SJCRH30 (cell line): ENCODE results near the gene PLCE1. TPM values are rescaled to one million over a fixed set of nuclear protein-coding genes. Genes with fewer than 3 reads are reported as not detected.

ENCODE experiments used
- DNase-seq, 2 experiments: peaks; one replicate each; pipeline ENCODE4 v3.0.0-alpha.2; 2015 to 2020
- H3K27ac ChIP-seq: fragments of 250-450 bp; sonication (Bioruptor Pico); 2 replicates; pipeline ENCODE4 v1.5.1; 2020; ENCODE audit warnings: mild to moderate bottlenecking, moderate library complexity
- H3K27me3 ChIP-seq: fragments of 250-450 bp; sonication (Bioruptor Pico); 2 replicates; pipeline ENCODE4 v1.5.1; 2020; ENCODE audit warnings: mild to moderate bottlenecking, moderate library complexity
- H3K36me3 ChIP-seq: fragments of 250-450 bp; sonication (Bioruptor Pico); 2 replicates; pipeline ENCODE4 v1.5.1; 2020; ENCODE audit warnings: mild to moderate bottlenecking, moderate library complexity
- H3K4me1 ChIP-seq: fragments of 250-450 bp; sonication (Bioruptor Pico); 2 replicates; pipeline ENCODE4 v1.5.1; 2020; ENCODE audit warnings: mild to moderate bottlenecking, moderate library complexity
- H3K4me3 ChIP-seq: fragments of 250-450 bp; sonication (Bioruptor Pico); 2 replicates; pipeline ENCODE4 v1.5.1; 2020; ENCODE audit warnings: mild to moderate bottlenecking, moderate library complexity
- H3K9me3 ChIP-seq: fragments of 250-450 bp; sonication (Bioruptor Pico); replicated peaks from 2 replicates; pipeline ENCODE4 v1.5.1; 2020; ENCODE audit warnings: mild to moderate bottlenecking, moderate library complexity
- total RNA-seq: library from RNA; depleted of rRNA; stranded (reverse); fragments of >200 nt; shearing (Covaris generic); gene quantifications from 2 replicates; pipeline ENCODE4 v1.2.3, GENCODE V29; 2014

Gene PLCE1
- total RNA-seq, 1 experiment from 2014 or later: 5.0 TPM

GRCh38 chr10:94001416-94001810, 7.7 kb downstream of the PLCE1 start:
- no peaks in the 10 kb centered on the region for H3K36me3 ChIP-seq
- H3K27me3 ChIP-seq: no peaks in the 10 kb centered on the region
- peak overlapping the region; percentile 28 for H3K4me3 ChIP-seq
- no peaks in the 10 kb centered on the region for H3K9me3 ChIP-seq
- no peak for DNase-seq
- H3K4me1 ChIP-seq: peaks cover 30% of the 10 kb centered on the region
- H3K27ac ChIP-seq: peak overlapping the region; percentile 98

GRCh38 chr10:94002156-94002555, 8.4 kb downstream of the PLCE1 start:
- H3K27ac ChIP-seq: peak overlapping the region; percentile 98
- H3K27me3 ChIP-seq: no peaks in the 10 kb centered on the region
- peaks cover 35% of the 10 kb centered on the region for H3K4me1 ChIP-seq
- peak overlapping the region; percentile 28 for H3K4me3 ChIP-seq
- no peaks in the 10 kb centered on the region for H3K36me3 ChIP-seq
- DNase-seq: peak; percentile 94 to 95
- no peaks in the 10 kb centered on the region for H3K9me3 ChIP-seq

GRCh38 chr10:94003488-94003887, 9.8 kb downstream of the PLCE1 start:
- H3K27ac ChIP-seq: peak overlapping the region; percentile 98
- peak in 1 of 2 experiments; percentile 63 for DNase-seq
- no peaks in the 10 kb centered on the region for H3K27me3 ChIP-seq

GRCh38 chr10:94005050-94005449, 11.3 kb downstream of the PLCE1 start:
- Histone ChIP-seq H3K27ac (no peak overlapping the region), H3K4me1 (peaks cover 35% of the 10 kb centered on the region), H3K36me3 (no peaks in the 10 kb centered on the region), H3K4me3 (no peak overlapping the region), H3K27me3 (no peaks in the 10 kb centered on the region), H3K9me3 (no peaks in the 10 kb centered on the region)
- DNase-seq: no peak

More at GRCh38 chr10:94003488-94003887, 9.8 kb downstream of the PLCE1 start:
- H3K4me3 ChIP-seq: no peak overlapping the region
- H3K4me1 ChIP-seq: peaks cover 35% of the 10 kb centered on the region
- no peaks in the 10 kb centered on the region for H3K36me3 ChIP-seq
- no peaks in the 10 kb centered on the region for H3K9me3 ChIP-seq

- Histone ChIP-seq H3K27me3 (no peaks in the 10 kb centered on the region), H3K4me3 (no peak overlapping the region), H3K4me1 (peaks cover 17% of the 10 kb centered on the region), H3K36me3 (no peaks in the 10 kb centered on the region), H3K27ac (no peak overlapping the region; the same call in 1 of the 2 replicates), H3K9me3 (no peaks in the 10 kb centered on the region)
- DNase-seq: peak in 1 of 2 experiments; percentile 47
Measured at GRCh38 chr10:94006591-94007550, 13.1 kb downstream of the PLCE1 start.

GRCh38 chr10:94008526-94008925, 14.8 kb downstream of the PLCE1 start:
- H3K36me3 ChIP-seq: no peaks in the 10 kb centered on the region
- DNase-seq: no peak
- H3K4me1 ChIP-seq: peaks cover 5% of the 10 kb centered on the region
- H3K4me3 ChIP-seq: no peak overlapping the region
- no peaks in the 10 kb centered on the region for H3K27me3 ChIP-seq
- H3K27ac ChIP-seq: no peak overlapping the region
- H3K9me3 ChIP-seq: no peaks in the 10 kb centered on the region

GRCh38 chr10:94010116-94010515, 16.4 kb downstream of the PLCE1 start:
- H3K4me1 ChIP-seq: peaks cover 5% of the 10 kb centered on the region; the same call in 1 of the 2 replicates
- no peak overlapping the region for H3K4me3 ChIP-seq
- DNase-seq: no peak

GRCh38 chr10:94010886-94011285, 17.2 kb downstream of the PLCE1 start:
- no peaks in the 10 kb centered on the region for H3K36me3 ChIP-seq
- H3K4me1 ChIP-seq: peaks cover 5% of the 10 kb centered on the region; the same call in 1 of the 2 replicates
- no peak overlapping the region for H3K4me3 ChIP-seq
- no peaks in the 10 kb centered on the region for H3K9me3 ChIP-seq
- no peaks in the 10 kb centered on the region for H3K27me3 ChIP-seq
- DNase-seq: no peak
- H3K27ac ChIP-seq: no peak overlapping the region

More at GRCh38 chr10:94010116-94010515, 16.4 kb downstream of the PLCE1 start:
- no peaks in the 10 kb centered on the region for H3K36me3 ChIP-seq
- no peaks in the 10 kb centered on the region for H3K27me3 ChIP-seq
- no peaks in the 10 kb centered on the region for H3K9me3 ChIP-seq
- no peak overlapping the region for H3K27ac ChIP-seq

- peaks cover 5% of the 10 kb centered on the region; the same call in 1 of the 2 replicates for H3K4me1 ChIP-seq
- no peaks in the 10 kb centered on the region for H3K27me3 ChIP-seq
- no peaks in the 10 kb centered on the region for H3K9me3 ChIP-seq
- no peak overlapping the region for H3K4me3 ChIP-seq
- H3K36me3 ChIP-seq: no peaks in the 10 kb centered on the region
- H3K27ac ChIP-seq: no peak overlapping the region
- DNase-seq: no peak
Measured at GRCh38 chr10:94011296-94011695, 17.6 kb downstream of the PLCE1 start.

GRCh38 chr10:94012834-94013233, 19.1 kb downstream of the PLCE1 start:
- no peak for DNase-seq
- no peaks in the 10 kb centered on the region for H3K4me1 ChIP-seq
- no peaks in the 10 kb centered on the region for H3K27me3 ChIP-seq
- H3K4me3 ChIP-seq: no peak overlapping the region
- H3K27ac ChIP-seq: no peak overlapping the region
- H3K9me3 ChIP-seq: no peaks in the 10 kb centered on the region
- no peaks in the 10 kb centered on the region for H3K36me3 ChIP-seq

GRCh38 chr10:94013331-94013760, 19.6 kb downstream of the PLCE1 start:
- H3K9me3 ChIP-seq: no peaks in the 10 kb centered on the region
- no peak for DNase-seq
- no peak overlapping the region for H3K4me3 ChIP-seq
- no peaks in the 10 kb centered on the region for H3K27me3 ChIP-seq
- H3K27ac ChIP-seq: no peak overlapping the region
- no peaks in the 10 kb centered on the region for H3K4me1 ChIP-seq
- no peaks in the 10 kb centered on the region for H3K36me3 ChIP-seq

GRCh38 chr10:94014304-94014703, 20.6 kb downstream of the PLCE1 start:
- Histone ChIP-seq H3K36me3 (no peaks in the 10 kb centered on the region), H3K9me3 (no peaks in the 10 kb centered on the region), H3K4me1 (no peaks in the 10 kb centered on the region), H3K27me3 (no peaks in the 10 kb centered on the region), H3K4me3 (no peak overlapping the region), H3K27ac (no peak overlapping the region)
- DNase-seq: no peak

- no peaks in the 10 kb centered on the region for H3K36me3 ChIP-seq
- H3K9me3 ChIP-seq: no peaks in the 10 kb centered on the region
- H3K4me1 ChIP-seq: no peaks in the 10 kb centered on the region
- peak in 1 of 2 experiments; percentile 17 for DNase-seq
- H3K27ac ChIP-seq: no peak overlapping the region
- no peaks in the 10 kb centered on the region for H3K27me3 ChIP-seq
- no peak overlapping the region for H3K4me3 ChIP-seq
Measured at GRCh38 chr10:94016727-94017714, 23.3 kb downstream of the PLCE1 start.

- H3K27ac ChIP-seq: no peak overlapping the region
- no peaks in the 10 kb centered on the region for H3K9me3 ChIP-seq
- no peak for DNase-seq
- H3K36me3 ChIP-seq: no peaks in the 10 kb centered on the region
- H3K4me1 ChIP-seq: no peaks in the 10 kb centered on the region
- no peak overlapping the region for H3K4me3 ChIP-seq
- H3K27me3 ChIP-seq: no peaks in the 10 kb centered on the region
Measured at GRCh38 chr10:94018107-94018506, 24.4 kb downstream of the PLCE1 start.
